Hepatocyte (in vitro differentiated cells): ENCODE data around the gene LRRC8D.

Experiments
- EZH2 ChIP-seq: fragments of 200-600 bp; sonication (generic); IDR thresholded peaks from 2 replicates; pipeline ENCODE4 v1.6.1; 2016; ENCODE audit warnings: antibody characterized with exemption, mild to moderate bottlenecking, borderline replicate concordance
- EZH2phosphoT487 ChIP-seq: fragments of 200-600 bp; sonication (generic); IDR thresholded peaks from one replicate; pipeline ENCODE4 v1.6.1; 2018; ENCODE audit warnings: antibody characterized with exemption, mild to moderate bottlenecking, low read depth, moderate library complexity; ENCODE audit not compliant: unreplicated experiment, severe bottlenecking
- TF ChIP-seq, protein P1 (sequence below): fragments of 200-600 bp; sonication (generic); IDR thresholded peaks from 2 replicates; pipeline ENCODE4 v1.5.1; 2016; ENCODE audit warnings: antibody characterized with exemption, mild to moderate bottlenecking; ENCODE audit not compliant: poor library complexity

GRCh38 chr1:89881415-89882058, 60.7 kb downstream of the LRRC8D start:
- TF ChIP-seq, protein P1, sequence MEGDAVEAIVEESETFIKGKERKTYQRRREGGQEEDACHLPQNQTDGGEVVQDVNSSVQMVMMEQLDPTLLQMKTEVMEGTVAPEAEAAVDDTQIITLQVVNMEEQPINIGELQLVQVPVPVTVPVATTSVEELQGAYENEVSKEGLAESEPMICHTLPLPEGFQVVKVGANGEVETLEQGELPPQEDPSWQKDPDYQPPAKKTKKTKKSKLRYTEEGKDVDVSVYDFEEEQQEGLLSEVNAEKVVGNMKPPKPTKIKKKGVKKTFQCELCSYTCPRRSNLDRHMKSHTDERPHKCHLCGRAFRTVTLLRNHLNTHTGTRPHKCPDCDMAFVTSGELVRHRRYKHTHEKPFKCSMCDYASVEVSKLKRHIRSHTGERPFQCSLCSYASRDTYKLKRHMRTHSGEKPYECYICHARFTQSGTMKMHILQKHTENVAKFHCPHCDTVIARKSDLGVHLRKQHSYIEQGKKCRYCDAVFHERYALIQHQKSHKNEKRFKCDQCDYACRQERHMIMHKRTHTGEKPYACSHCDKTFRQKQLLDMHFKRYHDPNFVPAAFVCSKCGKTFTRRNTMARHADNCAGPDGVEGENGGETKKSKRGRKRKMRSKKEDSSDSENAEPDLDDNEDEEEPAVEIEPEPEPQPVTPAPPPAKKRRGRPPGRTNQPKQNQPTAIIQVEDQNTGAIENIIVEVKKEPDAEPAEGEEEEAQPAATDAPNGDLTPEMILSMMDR, result no peak
- TF ChIP-seq EZH2phosphoT487 (no peak), EZH2 (no peak)
